Fibroblast of lung (primary cell): ENCODE data around the gene WDPCP. TPM values are rescaled to one million over a fixed set of nuclear protein-coding genes. Genes with fewer than 3 reads are reported as not detected.
"Not testable (repeated sequence)": the region's sequence is repeated elsewhere in the genome, so short reads cannot be mapped to it uniquely, and the experiment has no call there.

Source experiments
- DNase-seq, 2 donors: peaks; one replicate each; pipeline versions ENCODE4 v3.0.0 to v3.0.0-alpha.2; 2010; ENCODE audit warnings: low read depth in 2 of 2
- H2AFZ ChIP-seq: 2 replicates; pipeline ENCODE4 v1.5.1; 2012; ENCODE audit warnings: low read length, control low read depth, inconsistent platforms
- H3K27ac ChIP-seq: 2 replicates; pipeline ENCODE4 v1.5.1; 2011; ENCODE audit warnings: low read length, control low read depth; ENCODE audit not compliant: insufficient read depth
- H3K27me3 ChIP-seq: 2 replicates; pipeline ENCODE4 v1.5.1; 2011; ENCODE audit warnings: mild to moderate bottlenecking, low read length; ENCODE audit not compliant: control insufficient read depth, insufficient read depth
- H3K36me3 ChIP-seq: 2 replicates; pipeline ENCODE4 v1.5.1; 2011; ENCODE audit warnings: low read length; ENCODE audit not compliant: control insufficient read depth, insufficient read depth
- H3K4me1 ChIP-seq: 2 replicates; pipeline ENCODE4 v1.5.1; 2011; ENCODE audit warnings: low read length; ENCODE audit not compliant: control insufficient read depth, insufficient read depth; ENCODE audit errors: extremely low read depth
- H3K4me2 ChIP-seq: 2 replicates; pipeline ENCODE4 v1.5.1; 2011; ENCODE audit warnings: low read length, control low read depth; ENCODE audit not compliant: insufficient read depth; ENCODE audit errors: extremely low read depth
- H3K4me3 ChIP-seq, 4 experiments: fragments of 200-600 bp in 1 of 4; sonication (generic) in 1 of 4; replicated peaks in 1 of 4; 2 replicates each; pipeline ENCODE4 v1.5.1; 2011 to 2016; ENCODE audit warnings: low read length in 4 of 4, low read depth in 3 of 4, mild to moderate bottlenecking in 3 of 4, control low read depth in 2 of 4, inconsistent platforms in 1 of 4, mixed read lengths in 1 of 4; ENCODE audit not compliant: insufficient read depth in 1 of 4; ENCODE audit errors: control extremely low read depth in 1 of 4
- H3K79me2 ChIP-seq: 2 replicates; pipeline ENCODE4 v1.5.1; 2012; ENCODE audit warnings: mild to moderate bottlenecking, low read length, inconsistent platforms; ENCODE audit not compliant: control insufficient read depth, insufficient read depth
- H3K9ac ChIP-seq: 2 replicates; pipeline ENCODE4 v1.5.1; 2011; ENCODE audit warnings: mild to moderate bottlenecking, low read length, control low read depth; ENCODE audit not compliant: insufficient read depth
- H3K9me3 ChIP-seq: 2 replicates; pipeline ENCODE4 v1.5.1; 2012; ENCODE audit warnings: low read depth, low read length; ENCODE audit not compliant: control insufficient read depth, insufficient read depth
- H4K20me1 ChIP-seq: 2 replicates; pipeline ENCODE4 v1.5.1; 2011; ENCODE audit warnings: low read length; ENCODE audit not compliant: control insufficient read depth, insufficient read depth; ENCODE audit errors: extremely low read depth
- EZH2 ChIP-seq: IDR thresholded peaks from 2 replicates; pipeline ENCODE4 v1.5.1; 2012; ENCODE audit warnings: low read length, control low read depth, mild to moderate bottlenecking; ENCODE audit errors: missing control alignments
- polyA plus RNA-seq, 2 donors: library from polyadenylated mRNA; depleted of rRNA in 1 of 2; stranded (reverse) in 1 of 2; unstranded in 1 of 2; fragments of >200 nt; gene quantifications; 2 replicates each; pipeline ENCODE4 v1.2.1, GENCODE V29; 2011 to 2012; ENCODE audit warnings: missing spikeins in 1 of 2
- total RNA-seq: library from RNA; depleted of rRNA; stranded (reverse); fragments of >200 nt; gene quantifications from 2 replicates; pipeline ENCODE4 v1.2.1, GENCODE V29; 2014
- TF ChIP-seq, protein P1 (sequence below), 2 donors: IDR thresholded peaks in 1 of 2; conservative IDR thresholded peaks in 1 of 2; 1 replicate in 1 of 2; 2 replicates in 1 of 2; pipeline ENCODE4 v1.5.1; 2011 to 2012; ENCODE audit warnings: low read length in 2 of 2, control low read depth in 1 of 2, inconsistent platforms in 1 of 2, low read depth in 1 of 2, mild to moderate bottlenecking in 1 of 2

Gene WDPCP
- total and polyA plus RNA-seq, 2 donors (not counting 1 experiment from before 2014, with no cell fraction given): 5.2 to 8.4 TPM

DNA sequence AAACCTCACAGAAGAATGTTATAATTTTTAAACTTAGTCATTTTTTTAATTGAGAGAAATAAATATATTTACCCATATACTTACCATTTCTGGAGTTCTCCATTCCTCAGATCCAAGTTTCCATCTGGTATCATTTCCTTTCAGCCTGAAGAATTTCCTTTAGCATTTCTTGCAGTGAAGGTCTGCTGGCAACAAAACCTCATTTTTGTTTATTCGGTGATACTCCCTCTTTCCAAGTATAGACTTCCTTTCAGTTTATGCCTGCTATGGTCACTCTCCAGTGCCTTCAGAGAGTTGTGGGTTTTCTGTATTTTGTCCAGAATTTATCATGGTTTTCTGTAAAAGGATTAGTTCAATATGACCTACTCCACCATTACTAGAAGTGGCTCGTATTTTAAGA, 17.0 kb downstream of the WDPCP start:
- Histone ChIP-seq H3K27me3 (no peaks in the 10 kb centered on the region), H3K9ac (no peak overlapping the region), H3K27ac (no peak overlapping the region), H3K9me3 (no peaks in the 10 kb centered on the region), H2AFZ (no peak overlapping the region), H3K4me2 (no peak overlapping the region), H3K4me1 (no peaks in the 10 kb centered on the region), H4K20me1 (no peaks in the 10 kb centered on the region), H3K79me2 (no peaks in the 10 kb centered on the region), H3K4me3 (no peak overlapping the region), H3K36me3 (no peaks in the 10 kb centered on the region)
- TF ChIP-seq EZH2: no peak
- TF ChIP-seq, protein P1, sequence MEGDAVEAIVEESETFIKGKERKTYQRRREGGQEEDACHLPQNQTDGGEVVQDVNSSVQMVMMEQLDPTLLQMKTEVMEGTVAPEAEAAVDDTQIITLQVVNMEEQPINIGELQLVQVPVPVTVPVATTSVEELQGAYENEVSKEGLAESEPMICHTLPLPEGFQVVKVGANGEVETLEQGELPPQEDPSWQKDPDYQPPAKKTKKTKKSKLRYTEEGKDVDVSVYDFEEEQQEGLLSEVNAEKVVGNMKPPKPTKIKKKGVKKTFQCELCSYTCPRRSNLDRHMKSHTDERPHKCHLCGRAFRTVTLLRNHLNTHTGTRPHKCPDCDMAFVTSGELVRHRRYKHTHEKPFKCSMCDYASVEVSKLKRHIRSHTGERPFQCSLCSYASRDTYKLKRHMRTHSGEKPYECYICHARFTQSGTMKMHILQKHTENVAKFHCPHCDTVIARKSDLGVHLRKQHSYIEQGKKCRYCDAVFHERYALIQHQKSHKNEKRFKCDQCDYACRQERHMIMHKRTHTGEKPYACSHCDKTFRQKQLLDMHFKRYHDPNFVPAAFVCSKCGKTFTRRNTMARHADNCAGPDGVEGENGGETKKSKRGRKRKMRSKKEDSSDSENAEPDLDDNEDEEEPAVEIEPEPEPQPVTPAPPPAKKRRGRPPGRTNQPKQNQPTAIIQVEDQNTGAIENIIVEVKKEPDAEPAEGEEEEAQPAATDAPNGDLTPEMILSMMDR (conservative IDR thresholded peaks at IDR 0.05 in 1 of 2, IDR thresholded peaks at IDR 0.05 in 1 of 2; ENCODE audit: low read depth in 1 of 2, low read length in 2 of 2): no peak
- no peak for DNase-seq

DNA sequence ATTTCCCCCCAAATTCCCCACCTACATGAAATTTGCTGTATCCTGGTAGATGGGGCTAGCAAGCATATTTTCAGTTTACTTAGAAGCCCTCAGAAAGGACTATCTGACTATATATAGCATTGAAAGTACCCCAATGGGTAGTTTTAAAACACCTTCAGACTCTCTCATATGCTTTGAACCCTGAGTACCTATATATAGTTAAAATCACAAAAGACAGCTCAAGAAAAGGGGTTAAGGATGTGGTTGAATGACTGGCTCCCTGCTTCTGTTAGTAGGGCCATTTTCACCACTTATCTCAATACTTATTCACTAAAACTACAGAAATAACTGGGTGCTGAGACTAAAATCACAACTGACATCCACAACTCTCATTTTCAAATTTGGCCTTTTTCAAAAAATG, 18.5 kb downstream of the WDPCP start:
- no peaks in the 10 kb centered on the region for H3K27me3 ChIP-seq
- no peak overlapping the region for H3K4me3 ChIP-seq
- H3K36me3 ChIP-seq: no peaks in the 10 kb centered on the region
- H3K4me2 ChIP-seq: no peak overlapping the region
- no peaks in the 10 kb centered on the region for H3K9me3 ChIP-seq
- no peaks in the 10 kb centered on the region for H3K79me2 ChIP-seq
- no peaks in the 10 kb centered on the region for H4K20me1 ChIP-seq
- no peak overlapping the region for H3K9ac ChIP-seq
- H2AFZ ChIP-seq: no peak overlapping the region
- TF ChIP-seq EZH2: no peak
- TF ChIP-seq, protein P1 (conservative IDR thresholded peaks at IDR 0.05 in 1 of 2, IDR thresholded peaks at IDR 0.05 in 1 of 2; ENCODE audit: low read depth in 1 of 2, low read length in 2 of 2): no peak
- no peaks in the 10 kb centered on the region for H3K4me1 ChIP-seq
- H3K27ac ChIP-seq: no peak overlapping the region
- no peak for DNase-seq

DNA sequence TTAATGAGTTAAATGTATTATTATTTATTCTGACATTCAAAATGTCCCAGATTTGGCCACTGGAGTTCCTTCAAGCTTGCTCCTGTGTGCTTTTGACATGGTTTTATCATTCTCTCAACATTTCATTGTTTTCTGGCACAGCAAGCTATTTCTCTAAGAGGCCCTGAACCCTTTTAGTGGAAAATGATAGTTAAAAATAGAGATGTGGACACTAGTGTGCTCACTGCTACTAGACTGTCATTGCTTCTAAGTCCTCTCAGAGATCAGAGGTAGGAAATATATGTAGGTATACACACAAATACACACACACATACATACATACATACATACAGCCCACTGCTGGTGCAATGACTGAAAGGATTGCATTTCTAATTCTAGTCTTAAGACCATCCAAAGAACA, 25.5 kb downstream of the WDPCP start:
- no peak for DNase-seq
- no peaks in the 10 kb centered on the region for H3K79me2 ChIP-seq
- H3K9me3 ChIP-seq: no peaks in the 10 kb centered on the region
- H3K4me3 ChIP-seq: no peak overlapping the region
- H2AFZ ChIP-seq: no peak overlapping the region
- H3K9ac ChIP-seq: no peak overlapping the region
- H3K4me1 ChIP-seq: no peaks in the 10 kb centered on the region
- H3K36me3 ChIP-seq: no peaks in the 10 kb centered on the region
- no peak overlapping the region for H3K4me2 ChIP-seq
- H3K27me3 ChIP-seq: no peaks in the 10 kb centered on the region
- H3K27ac ChIP-seq: no peak overlapping the region
- no peak for TF ChIP-seq EZH2
- TF ChIP-seq, protein P1 (conservative IDR thresholded peaks at IDR 0.05 in 1 of 2, IDR thresholded peaks at IDR 0.05 in 1 of 2; ENCODE audit: low read depth in 1 of 2, low read length in 2 of 2): no peak
- no peaks in the 10 kb centered on the region for H4K20me1 ChIP-seq

GRCh38 chr2:63558922-63559321, 29.4 kb downstream of the WDPCP start:
- not testable (repeated sequence) for H3K4me2 ChIP-seq, H3K9me3 ChIP-seq

GRCh38 chr2:63557819-63558218, 30.5 kb downstream of the WDPCP start:
- H3K27me3 ChIP-seq, H3K4me3 ChIP-seq, H3K9me3 ChIP-seq, H3K4me2 ChIP-seq, H3K9ac ChIP-seq, H3K79me2 ChIP-seq, H3K27ac ChIP-seq, DNase-seq, H2AFZ ChIP-seq, H4K20me1 ChIP-seq, H3K4me1 ChIP-seq, H3K36me3 ChIP-seq: not testable (repeated sequence)

More at GRCh38 chr2:63558922-63559321, 29.4 kb downstream of the WDPCP start:
- H4K20me1 ChIP-seq, H3K27ac ChIP-seq, H2AFZ ChIP-seq, H3K4me3 ChIP-seq, DNase-seq, H3K4me1 ChIP-seq, H3K79me2 ChIP-seq, H3K9ac ChIP-seq, H3K27me3 ChIP-seq, H3K36me3 ChIP-seq: not testable (repeated sequence)
